ENCODE data around the gene PROX2.

DNA sequence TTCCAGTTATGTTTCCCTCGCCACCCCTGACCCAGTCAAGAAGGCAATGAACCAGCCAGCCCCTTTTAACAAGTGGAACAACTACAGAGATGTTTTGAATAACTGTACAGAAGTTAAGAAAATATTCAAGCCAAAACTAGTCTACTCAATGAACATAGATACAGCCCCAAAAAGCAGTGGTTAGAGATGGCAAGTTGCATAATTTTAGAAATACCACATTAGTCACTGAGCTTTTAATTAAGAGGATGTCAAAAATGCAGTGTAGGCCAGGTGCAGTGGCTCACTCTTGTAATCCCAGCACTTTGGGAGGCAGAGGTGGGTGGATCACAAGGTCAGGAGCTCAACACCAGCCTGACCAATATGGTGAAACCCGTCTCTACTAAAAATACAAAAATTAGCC is 27.2 kb downstream of the PROX2 start:
- no peak for TF ChIP-seq POLR2A (IDR thresholded peaks at IDR 0.05)
- TF ChIP-seq, protein P1, sequence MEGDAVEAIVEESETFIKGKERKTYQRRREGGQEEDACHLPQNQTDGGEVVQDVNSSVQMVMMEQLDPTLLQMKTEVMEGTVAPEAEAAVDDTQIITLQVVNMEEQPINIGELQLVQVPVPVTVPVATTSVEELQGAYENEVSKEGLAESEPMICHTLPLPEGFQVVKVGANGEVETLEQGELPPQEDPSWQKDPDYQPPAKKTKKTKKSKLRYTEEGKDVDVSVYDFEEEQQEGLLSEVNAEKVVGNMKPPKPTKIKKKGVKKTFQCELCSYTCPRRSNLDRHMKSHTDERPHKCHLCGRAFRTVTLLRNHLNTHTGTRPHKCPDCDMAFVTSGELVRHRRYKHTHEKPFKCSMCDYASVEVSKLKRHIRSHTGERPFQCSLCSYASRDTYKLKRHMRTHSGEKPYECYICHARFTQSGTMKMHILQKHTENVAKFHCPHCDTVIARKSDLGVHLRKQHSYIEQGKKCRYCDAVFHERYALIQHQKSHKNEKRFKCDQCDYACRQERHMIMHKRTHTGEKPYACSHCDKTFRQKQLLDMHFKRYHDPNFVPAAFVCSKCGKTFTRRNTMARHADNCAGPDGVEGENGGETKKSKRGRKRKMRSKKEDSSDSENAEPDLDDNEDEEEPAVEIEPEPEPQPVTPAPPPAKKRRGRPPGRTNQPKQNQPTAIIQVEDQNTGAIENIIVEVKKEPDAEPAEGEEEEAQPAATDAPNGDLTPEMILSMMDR (IDR thresholded peaks at IDR 0.05) = no peak

Data from heart left ventricle (tissue), 13 donors.